HFFc6 (cell line): ENCODE results near the gene ARHGAP45. TPM values are rescaled to one million over a fixed set of nuclear protein-coding genes. Genes with fewer than 3 reads are reported as not detected.
"Not testable (repeated sequence)": the region's sequence is repeated elsewhere in the genome, so short reads cannot be mapped to it uniquely, and the experiment has no call there.

Experiments
- DNase-seq: peaks from one replicate; pipeline ENCODE4 v3.0.0-alpha.2; 2018
- H3K27ac Mint-ChIP-seq: 2 replicates; pipeline ENCODE4 v1.8.0; 2020; ENCODE audit warnings: mild to moderate bottlenecking, mixed read lengths
- H3K27me3 Mint-ChIP-seq: 2 replicates; pipeline ENCODE4 v1.8.0; 2021; ENCODE audit warnings: mild to moderate bottlenecking, moderate library complexity, mixed read lengths; ENCODE audit not compliant: insufficient read depth
- H3K36me3 Mint-ChIP-seq: 2 replicates; pipeline ENCODE4 v1.8.0; 2021; ENCODE audit warnings: low read depth, mixed read lengths
- H3K4me1 Mint-ChIP-seq: 2 replicates; pipeline ENCODE4 v1.8.0; 2020; ENCODE audit warnings: low read depth, mixed read lengths
- H3K4me3 Mint-ChIP-seq: 2 replicates; pipeline ENCODE4 v1.8.0; 2020; ENCODE audit warnings: mild to moderate bottlenecking, moderate library complexity, mixed read lengths
- H3K9me3 Mint-ChIP-seq: 2 replicates; pipeline ENCODE4 v1.8.0; 2020; ENCODE audit warnings: mild to moderate bottlenecking, mixed read lengths
- total RNA-seq, 6 experiments: library from RNA; stranded (reverse); fragmentation: NEBNext Ultra II Directional; extraction: Animal tissue kit (Norgen Biotek cat#: 25700); gene quantifications; 2 replicates in 1 of 6; 3 replicates in 5 of 6; pipeline ENCODE4 v1.2.3, GENCODE V29; 2021
- TF ChIP-seq, protein P1 (sequence below): fragments of 200-600 bp; sonication (generic); IDR thresholded peaks from 2 replicates; pipeline ENCODE4 v1.5.0; 2021; ENCODE audit warnings: antibody characterized with exemption, mild to moderate bottlenecking

The ARHGAP45 gene
- total RNA-seq, 6 experiments from 2014 or later, result 0.28 to 0.74 (median 0.60) TPM

- Mint-ChIP-seq H3K27ac (peak overlapping the region; percentile 81), H3K27me3 (no peaks in the 10 kb centered on the region; the same call in none of the 2 replicates), H3K9me3 (peaks cover 4% of the 10 kb centered on the region; the same call in 1 of the 2 replicates), H3K4me3 (peak overlapping the region; percentile 93), H3K4me1 (peaks cover 31% of the 10 kb centered on the region), H3K36me3 (no peaks in the 10 kb centered on the region)
- TF ChIP-seq, protein P1, sequence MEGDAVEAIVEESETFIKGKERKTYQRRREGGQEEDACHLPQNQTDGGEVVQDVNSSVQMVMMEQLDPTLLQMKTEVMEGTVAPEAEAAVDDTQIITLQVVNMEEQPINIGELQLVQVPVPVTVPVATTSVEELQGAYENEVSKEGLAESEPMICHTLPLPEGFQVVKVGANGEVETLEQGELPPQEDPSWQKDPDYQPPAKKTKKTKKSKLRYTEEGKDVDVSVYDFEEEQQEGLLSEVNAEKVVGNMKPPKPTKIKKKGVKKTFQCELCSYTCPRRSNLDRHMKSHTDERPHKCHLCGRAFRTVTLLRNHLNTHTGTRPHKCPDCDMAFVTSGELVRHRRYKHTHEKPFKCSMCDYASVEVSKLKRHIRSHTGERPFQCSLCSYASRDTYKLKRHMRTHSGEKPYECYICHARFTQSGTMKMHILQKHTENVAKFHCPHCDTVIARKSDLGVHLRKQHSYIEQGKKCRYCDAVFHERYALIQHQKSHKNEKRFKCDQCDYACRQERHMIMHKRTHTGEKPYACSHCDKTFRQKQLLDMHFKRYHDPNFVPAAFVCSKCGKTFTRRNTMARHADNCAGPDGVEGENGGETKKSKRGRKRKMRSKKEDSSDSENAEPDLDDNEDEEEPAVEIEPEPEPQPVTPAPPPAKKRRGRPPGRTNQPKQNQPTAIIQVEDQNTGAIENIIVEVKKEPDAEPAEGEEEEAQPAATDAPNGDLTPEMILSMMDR, result no peak
- no peak for DNase-seq
Observed at GRCh38 chr19:1019980-1020867, 46.7 kb upstream of the ARHGAP45 start.

DNA sequence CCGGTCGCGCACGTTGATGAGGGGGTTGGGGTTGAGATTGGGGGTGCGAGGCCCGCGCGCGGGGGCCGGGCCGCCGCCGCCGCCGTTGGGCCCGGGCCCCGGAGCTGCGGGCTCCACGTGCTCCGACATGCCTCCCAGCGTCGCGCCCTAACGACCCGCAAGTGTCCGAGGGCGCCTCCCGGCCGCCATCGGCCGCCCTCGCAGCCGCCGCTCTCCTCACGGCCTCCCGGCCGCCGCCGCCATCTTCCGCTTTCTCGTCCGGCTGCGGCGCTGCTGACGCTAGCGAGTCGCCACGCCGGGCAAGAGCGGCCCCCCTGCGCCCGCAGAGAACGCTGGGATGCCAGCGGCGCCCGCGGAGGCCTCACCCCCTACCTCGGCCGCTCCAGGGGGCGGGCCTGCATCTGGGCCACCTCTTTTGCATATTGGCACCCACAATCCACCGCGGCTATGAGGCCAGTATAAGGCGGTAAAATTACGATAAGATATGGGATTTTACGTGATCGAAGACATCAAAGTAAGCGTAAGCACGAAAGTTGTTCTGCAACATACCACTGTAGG is 46.0 kb upstream of the ARHGAP45 start, which contains the start of gene TMEM259:
TMEM259 (minus strand) TSS at position 256 of the 558 bp plus-strand sequence; CDS start at position 129, 127 bp downstream.
- H3K27ac Mint-ChIP-seq, result peak within 1 kb of the TSS; percentile 99
- H3K4me3 Mint-ChIP-seq, result peak within 1 kb of the TSS; percentile 93
- H3K27me3 Mint-ChIP-seq, result no peaks in the 10 kb centered on the region; the same call in none of the 2 replicates
- peaks cover 4% of the 10 kb centered on the region; the same call in 1 of the 2 replicates for H3K9me3 Mint-ChIP-seq
- TF ChIP-seq, protein P1, result no peak; the same call in 1 of the 2 replicates
- H3K36me3 Mint-ChIP-seq, result no peaks in the 10 kb centered on the region
- DNase-seq, result peak; percentile 95
- peaks cover 34% of the 10 kb centered on the region for H3K4me1 Mint-ChIP-seq

GRCh38 chr19:1023883-1024188 is 43.1 kb upstream of the ARHGAP45 start:
- not testable (repeated sequence) for H3K4me3 Mint-ChIP-seq, H3K9me3 Mint-ChIP-seq
- H3K4me1 Mint-ChIP-seq, result peaks cover 10% of the 10 kb centered on the region

GRCh38 chr19:1025080-1025479 is 41.9 kb upstream of the ARHGAP45 start:
- H3K27ac Mint-ChIP-seq, DNase-seq, H3K9me3 Mint-ChIP-seq, H3K27me3 Mint-ChIP-seq, H3K4me3 Mint-ChIP-seq, H3K36me3 Mint-ChIP-seq: not testable (repeated sequence)
- H3K4me1 Mint-ChIP-seq, result peaks cover 14% of the 10 kb centered on the region

More at GRCh38 chr19:1023883-1024188, 43.1 kb upstream of the ARHGAP45 start:
- not testable (repeated sequence) for H3K27ac Mint-ChIP-seq, H3K27me3 Mint-ChIP-seq, H3K36me3 Mint-ChIP-seq, DNase-seq

- Mint-ChIP-seq H3K27me3 (peaks cover 9% of the 10 kb centered on the region), H3K4me1 (peaks cover 21% of the 10 kb centered on the region), H3K27ac (peak within 1 kb of the TSS; percentile 96), H3K36me3 (peaks cover 6% of the 10 kb centered on the region), H3K4me3 (peak within 1 kb of the TSS; percentile 97), H3K9me3 (peaks cover 2% of the 10 kb centered on the region; the same call in 1 of the 2 replicates)
- DNase-seq, result peak; percentile 46
- TF ChIP-seq, protein P1, result no peak
Observed at GRCh38 chr19:1025960-1026782, 40.8 kb upstream of the ARHGAP45 start, which contains the start of gene CNN2. TSS of gene CNN2 (plus strand) at chr19:1026608. CDS start at chr19:1026662, 54 bp downstream.
